PFSK-1 (cell line): ENCODE measurements around the gene SLC6A19.

ENCODE experiments used
- FOXP2 ChIP-seq: optimal IDR thresholded peaks from 2 replicates; pipeline ENCODE3; 2011; ENCODE audit warnings: borderline replicate concordance, control low read depth, inconsistent platforms; ENCODE audit not compliant: insufficient read depth; ENCODE audit errors: extremely low read length, extremely low read depth
- POLR2AphosphoS5 ChIP-seq: IDR thresholded peaks from 2 replicates; pipeline ENCODE4 v1.6.1; 2012; ENCODE audit warnings: low read depth, mild to moderate bottlenecking, control low read depth, low read length, moderate library complexity
- REST ChIP-seq, 2 experiments: IDR thresholded peaks; 2 replicates each; pipeline versions ENCODE4 v1.6.1 to v1.8.0; 2011 to 2012; ENCODE audit warnings: low read depth in 2 of 2, low read length in 2 of 2, control low read depth in 1 of 2, inconsistent platforms in 1 of 2, mild to moderate bottlenecking in 1 of 2, moderate library complexity in 1 of 2; ENCODE audit not compliant: insufficient read depth in 1 of 2
- SIN3A ChIP-seq: IDR thresholded peaks from 2 replicates; pipeline ENCODE4 v1.6.1; 2012; ENCODE audit warnings: mild to moderate bottlenecking, low read length, moderate library complexity, borderline replicate concordance; ENCODE audit not compliant: insufficient read depth
- TAF1 ChIP-seq: IDR thresholded peaks from 2 replicates; pipeline ENCODE4 v1.6.1; 2012; ENCODE audit warnings: low read length, control low read depth, borderline replicate concordance; ENCODE audit not compliant: insufficient read depth

Gene SLC6A19

GRCh38 chr5:1180841-1181271 lies 20.5 kb upstream of the SLC6A19 start:
- TF ChIP-seq TAF1 (no peak), SIN3A (no peak), FOXP2 (no peak), POLR2AphosphoS5 (no peak), REST (IDR thresholded peaks at IDR 0.05; ENCODE audit: insufficient read depth in 1 of 2, low read depth in 2 of 2, low read length in 2 of 2) (no peak)

GRCh38 chr5:1181451-1182359 lies 19.7 kb upstream of the SLC6A19 start:
- TF ChIP-seq POLR2AphosphoS5 (no peak), REST (IDR thresholded peaks at IDR 0.05; ENCODE audit: insufficient read depth in 1 of 2, low read depth in 2 of 2, low read length in 2 of 2) (no peak), FOXP2 (no peak), TAF1 (no peak), SIN3A (no peak)

GRCh38 chr5:1182360-1182632 lies 19.1 kb upstream of the SLC6A19 start:
- no peak for TF ChIP-seq REST (IDR thresholded peaks at IDR 0.05; ENCODE audit: insufficient read depth in 1 of 2, low read depth in 2 of 2, low read length in 2 of 2)
- TF ChIP-seq POLR2AphosphoS5, result no peak
- no peak for TF ChIP-seq TAF1
- TF ChIP-seq SIN3A, result no peak
- no peak for TF ChIP-seq FOXP2

- no peak for TF ChIP-seq REST (IDR thresholded peaks at IDR 0.05; ENCODE audit: insufficient read depth in 1 of 2, low read depth in 2 of 2, low read length in 2 of 2)
Observed at GRCh38 chr5:1182633-1183423, 18.6 kb upstream of the SLC6A19 start.
